Epithelial cell of esophagus (primary cell): Measurements from ENCODE around the gene ANP32E.
"Not testable (repeated sequence)": the region's sequence is repeated elsewhere in the genome, so short reads cannot be mapped to it uniquely, and the experiment has no call there.

Experiments
- DNase-seq: peaks from one replicate; pipeline ENCODE4 v3.0.0; 2010; ENCODE audit warnings: low read depth
- H3K4me3 ChIP-seq: 2 replicates; pipeline ENCODE4 v1.5.1; 2011; ENCODE audit warnings: mild to moderate bottlenecking, low read length, control low read depth
- CTCF ChIP-seq: IDR thresholded peaks from 2 replicates; pipeline ENCODE4 v1.5.1; 2011; ENCODE audit warnings: low read depth, mild to moderate bottlenecking, low read length, control low read depth, inconsistent platforms; ENCODE audit not compliant: insufficient read depth; ENCODE audit errors: missing control alignments

The ANP32E gene

GRCh38 chr1:150235294-150235851 is 539 bp downstream of the ANP32E start:
- TF ChIP-seq CTCF, result no peak
- H3K4me3 ChIP-seq, result peak overlapping the region; percentile 59
- peak; percentile 41 for DNase-seq

- no peak for TF ChIP-seq CTCF
- DNase-seq, result peak; percentile 69
- peak overlapping the region; percentile 59 for H3K4me3 ChIP-seq
Observed at GRCh38 chr1:150234566-150235293, 1.2 kb downstream of the ANP32E start.

GRCh38 chr1:150234309-150234565 is 1.7 kb downstream of the ANP32E start:
- TF ChIP-seq CTCF, result no peak
- peak overlapping the region; percentile 59 for H3K4me3 ChIP-seq
- no peak for DNase-seq

GRCh38 chr1:150233359-150234308 is 2.3 kb downstream of the ANP32E start:
- H3K4me3 ChIP-seq, result peak overlapping the region; percentile 59
- no peak for TF ChIP-seq CTCF
- DNase-seq, result peak; percentile 20

- not testable (repeated sequence) for DNase-seq, H3K4me3 ChIP-seq
Observed at GRCh38 chr1:150232921-150233320, 3.0 kb downstream of the ANP32E start.

GRCh38 chr1:150228246-150228645 is 7.7 kb downstream of the ANP32E start:
- not testable (repeated sequence) for DNase-seq, H3K4me3 ChIP-seq

- DNase-seq, result no peak
- no peak overlapping the region for H3K4me3 ChIP-seq
- TF ChIP-seq CTCF, result no peak
Observed at GRCh38 chr1:150227228-150227627, 8.7 kb downstream of the ANP32E start.
